Stimulated activated CD8-positive, alpha-beta memory T cell treated with anti-CD3 and anti-CD28 coated beads, Interleukin-12 subunit alpha, Interleukin-12 subunit beta, amount 100 ng/mL, for 1 hour (primary cell): Measurements from ENCODE around the gene RAB24.
"Not testable (repeated sequence)": the region's sequence is repeated elsewhere in the genome, so short reads cannot be mapped to it uniquely, and the experiment has no call there.

Experiments used
- DNase-seq: peaks from one replicate; pipeline ENCODE4 v3.0.0-alpha.2; 2020; ENCODE audit warnings: low read depth

The RAB24 gene

DNA sequence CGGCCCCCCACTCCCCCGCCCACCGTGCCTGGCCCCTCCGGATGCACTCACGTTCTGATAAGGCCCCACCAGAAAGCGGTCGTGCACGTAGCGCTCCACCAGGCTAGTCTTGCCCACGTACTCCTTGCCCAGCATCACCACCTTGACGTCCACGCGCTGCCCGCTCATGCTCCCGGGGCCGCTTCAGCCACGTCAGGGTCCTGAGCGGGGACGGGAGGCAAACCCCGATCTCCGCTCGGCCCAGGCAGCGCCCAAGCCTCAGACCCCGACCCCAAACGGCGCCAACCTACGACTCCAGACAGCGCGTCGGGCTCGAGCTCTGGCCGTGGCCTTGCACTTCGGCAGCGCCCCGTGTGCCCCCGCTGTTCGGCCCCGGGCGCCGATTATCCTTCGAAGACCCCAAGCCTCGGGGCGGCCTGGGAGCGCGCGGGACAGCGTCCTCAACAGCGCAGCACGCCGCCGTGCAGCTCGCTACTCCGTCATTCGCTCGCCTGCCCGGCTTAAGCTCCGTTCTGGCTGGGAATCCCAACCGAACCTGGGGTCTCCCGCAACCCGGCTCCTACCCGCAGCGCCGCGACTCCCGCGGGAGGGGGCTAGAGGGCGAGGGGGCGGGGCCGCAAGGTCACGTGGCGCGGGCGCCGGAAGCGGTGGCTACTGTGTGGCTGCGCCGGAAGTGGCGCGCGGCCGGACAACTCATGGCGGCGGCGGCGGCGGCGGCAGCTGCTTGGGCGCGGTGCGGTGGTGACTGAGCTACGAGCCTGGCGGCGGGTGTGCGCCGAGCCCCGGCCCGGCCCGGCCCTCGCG lies at the start of gene RAB24, which contains the start of gene PRELID1:
RAB24 (minus strand) TSS at position 599 of the 804 bp plus-strand sequence; CDS start at position 168, 431 bp downstream.
PRELID1 (plus strand) TSS at position 679 of the 804 bp plus-strand sequence. CDS start 187 bp downstream, outside the sequence.
- peak; percentile 81 for DNase-seq

DNA sequence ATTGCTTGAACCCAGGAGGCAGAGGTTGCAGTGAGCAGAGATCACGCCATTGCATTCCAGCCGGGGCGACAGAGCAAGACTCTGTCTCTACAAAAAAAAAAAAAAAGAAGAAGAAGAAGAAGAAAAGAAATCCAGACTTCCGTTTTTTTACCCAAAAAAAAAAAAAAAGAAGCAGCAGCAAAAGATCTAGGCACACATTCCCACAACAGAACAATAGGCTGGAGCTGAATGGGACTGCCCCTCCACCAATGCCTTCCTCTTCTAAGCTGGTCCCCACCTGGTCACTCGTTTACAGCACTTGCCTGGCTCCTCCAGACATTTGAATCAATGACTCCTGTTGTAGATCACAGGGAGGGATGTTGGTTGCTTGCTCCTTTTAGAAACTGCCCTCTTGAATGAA lies 49.6 kb upstream of the RAB24 start:
- DNase-seq: no peak

DNA sequence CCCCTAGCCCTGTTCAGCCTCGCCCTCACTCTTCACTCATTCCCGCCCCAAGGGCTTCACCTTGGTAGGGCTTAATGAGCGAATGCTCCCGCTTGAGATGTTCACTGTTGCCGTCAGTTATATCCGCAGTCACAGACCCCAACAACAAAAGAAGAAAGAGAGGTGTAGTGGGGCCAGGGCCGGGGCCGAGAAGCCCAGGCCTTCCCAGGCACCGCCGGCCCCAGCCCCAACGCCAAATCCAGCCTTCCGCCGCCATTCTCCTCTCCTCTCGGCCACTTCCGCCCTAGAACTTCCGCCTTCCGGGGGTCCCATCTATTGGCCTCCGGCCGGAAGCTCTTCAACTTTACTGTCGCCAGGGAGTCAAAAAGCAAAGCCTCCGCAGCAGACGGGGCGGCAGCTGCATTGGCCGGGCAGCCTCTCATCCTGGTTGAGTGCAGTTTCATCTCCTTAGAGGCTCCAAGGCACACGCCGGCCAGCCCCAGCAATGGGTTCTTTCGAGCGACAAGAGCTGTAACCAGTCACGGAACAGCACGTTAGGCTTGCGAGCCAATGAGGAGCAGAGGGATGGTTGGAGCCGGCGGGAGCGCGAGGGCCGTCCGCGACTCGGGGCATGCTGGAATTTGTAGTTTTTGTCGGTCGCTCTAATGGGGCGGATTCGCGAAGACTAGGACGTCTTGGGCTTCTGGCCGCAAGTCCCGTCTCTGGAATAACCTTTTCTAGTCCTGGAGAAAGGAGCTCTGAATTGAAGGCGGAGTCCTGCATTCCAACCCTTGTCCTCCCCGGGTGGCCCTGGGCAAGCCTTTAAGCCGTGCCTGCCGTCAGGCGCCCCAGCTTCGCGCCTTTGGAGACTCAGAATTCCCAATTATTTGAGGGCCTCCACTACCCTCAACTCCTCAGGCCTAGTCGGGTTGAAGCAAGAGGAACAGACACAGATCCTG lies 48.1 kb upstream of the RAB24 start, which contains the start of gene LMAN2:
LMAN2 (minus strand) TSS at position 277 of the 938 bp plus-strand sequence; CDS start at position 256, 21 bp downstream.
- peak; percentile 82 for DNase-seq

DNA sequence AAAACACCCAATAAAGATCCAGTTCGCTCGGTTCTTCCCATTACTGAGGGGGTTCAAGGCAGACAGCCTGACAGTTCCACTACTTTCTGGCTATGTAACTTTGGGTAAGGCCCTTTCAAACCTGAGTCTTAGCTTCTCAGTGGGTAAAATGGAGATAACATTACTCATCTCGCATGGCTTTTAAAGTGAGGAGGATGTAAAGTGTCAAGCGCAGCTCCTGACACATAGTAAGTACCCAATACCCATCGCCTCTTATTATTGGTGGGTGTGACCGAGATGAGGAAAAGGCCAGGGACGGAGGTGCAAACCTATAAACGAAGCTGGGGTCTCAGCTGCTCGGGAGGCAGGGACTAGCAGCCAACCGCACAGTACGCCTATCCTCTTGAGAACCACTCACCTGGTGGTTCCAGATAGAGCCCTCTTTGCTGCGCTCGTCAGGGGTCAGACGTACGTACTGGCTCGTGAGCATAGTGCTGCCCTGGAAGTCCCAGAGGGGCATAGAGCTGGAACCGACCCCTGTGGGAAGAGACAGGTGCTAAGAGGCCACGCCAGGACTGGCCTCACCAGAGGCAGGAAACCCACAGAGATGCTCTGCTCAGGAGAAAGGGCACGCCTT lies 47.4 kb upstream of the RAB24 start:
- no peak for DNase-seq

DNA sequence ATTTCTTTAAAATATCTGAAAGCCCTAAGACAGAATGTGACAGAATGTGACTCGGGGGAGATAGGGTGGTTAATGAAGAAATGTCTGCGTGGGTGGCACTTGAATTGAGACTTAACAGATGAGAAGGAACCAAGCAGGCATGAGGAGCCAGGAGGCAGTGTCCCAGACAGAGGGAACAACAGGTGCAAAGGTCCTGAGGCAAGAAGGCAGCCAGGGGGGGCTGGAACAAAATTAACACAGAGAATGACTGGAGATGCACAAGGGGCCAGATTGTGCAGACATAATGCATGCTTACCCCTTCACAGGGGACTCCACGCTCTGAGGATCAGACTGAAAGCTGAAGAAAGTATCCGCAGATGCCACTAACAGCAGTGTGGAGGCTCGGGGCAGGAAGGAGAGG lies 46.2 kb upstream of the RAB24 start:
- DNase-seq: no peak

DNA sequence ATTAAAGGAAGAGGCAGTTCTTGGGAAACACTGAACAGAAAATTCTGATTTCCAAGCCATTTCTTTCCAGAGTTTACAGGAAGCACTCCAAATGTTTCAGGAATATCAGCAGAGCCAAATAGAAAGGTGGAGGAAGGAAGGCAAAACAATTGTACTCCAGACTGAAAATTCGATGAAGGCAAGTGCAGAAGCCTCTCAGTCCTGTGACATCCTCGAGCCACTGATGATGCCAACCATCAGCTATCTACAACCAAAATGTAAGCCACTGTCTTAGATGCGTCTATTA lies 45.8 kb upstream of the RAB24 start:
- DNase-seq: no peak

DNA sequence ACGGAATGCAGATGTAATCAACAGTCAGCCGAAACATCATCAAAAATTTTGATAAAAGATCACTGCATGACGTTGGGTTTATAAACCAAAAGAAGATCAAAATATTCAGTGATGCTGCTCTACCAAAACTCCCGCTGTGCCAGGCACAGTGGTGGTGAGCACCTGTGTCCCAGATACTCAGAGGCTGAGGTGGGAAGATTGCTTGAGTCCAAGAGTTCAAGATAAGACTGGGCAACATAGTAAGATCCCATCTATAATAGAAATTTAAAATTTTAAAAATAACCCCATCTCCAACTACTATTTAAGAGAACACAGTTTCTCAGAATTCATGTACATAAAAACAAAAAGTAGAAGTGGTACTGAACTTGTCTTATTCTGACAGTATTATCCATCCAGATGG lies 44.2 kb upstream of the RAB24 start:
- DNase-seq: no peak

DNA sequence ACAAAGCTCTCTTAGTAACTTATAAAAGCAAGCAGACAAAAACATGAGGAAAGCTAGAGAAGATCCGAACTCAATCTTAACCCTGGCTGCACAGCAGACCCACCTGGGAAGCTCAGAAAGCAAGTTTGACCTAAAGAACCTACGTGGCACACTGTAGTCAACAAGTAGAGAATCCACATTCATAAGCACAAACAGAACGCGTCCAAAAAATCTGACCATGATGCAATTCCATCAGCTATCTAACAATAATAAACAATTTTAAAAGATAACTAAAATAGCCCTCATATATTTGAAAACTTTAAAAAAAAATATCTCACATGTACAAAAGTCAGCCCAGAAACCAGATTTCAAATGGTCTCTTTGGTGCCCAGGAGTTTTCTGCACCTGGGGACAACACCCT lies 43.3 kb upstream of the RAB24 start:
- DNase-seq: no peak

DNA sequence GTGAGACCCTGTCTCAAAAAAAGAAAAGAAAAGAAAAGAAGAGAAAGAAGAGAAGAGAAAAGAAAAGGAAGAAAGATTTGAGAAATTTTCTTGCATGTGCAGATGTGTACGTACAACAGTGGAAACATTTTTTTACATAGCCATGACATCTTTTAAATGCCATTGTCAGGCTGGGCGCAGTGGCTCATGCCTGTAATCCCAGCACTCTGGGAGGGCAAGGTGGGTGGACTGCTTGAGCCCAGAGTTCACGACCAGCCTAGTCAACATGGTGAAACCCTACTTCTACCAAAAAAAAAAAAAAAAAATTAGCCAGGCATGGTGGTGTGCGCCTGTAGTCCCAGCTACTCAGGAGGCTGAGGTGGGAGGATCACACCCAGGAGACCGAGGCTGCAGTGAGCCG lies 41.4 kb upstream of the RAB24 start:
- DNase-seq: no peak

DNA sequence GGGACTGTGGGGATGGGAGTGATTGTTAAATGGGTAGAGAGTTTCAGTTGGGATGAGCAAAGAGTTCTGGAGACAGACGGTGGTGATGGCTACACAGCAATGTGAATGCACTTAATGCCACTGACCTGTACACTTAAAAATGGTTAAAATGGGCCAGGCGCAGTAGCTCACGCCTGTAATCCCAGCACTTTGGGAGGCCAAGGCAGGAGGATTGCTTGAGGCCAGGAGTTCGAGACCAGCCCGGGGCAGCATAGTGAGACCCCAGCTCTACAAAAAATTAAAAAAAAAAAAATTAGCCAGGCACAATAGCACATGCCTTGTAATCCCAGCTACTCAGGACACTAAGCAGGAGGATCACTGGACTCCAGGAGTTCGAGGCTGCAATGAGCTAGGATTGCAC lies 40.3 kb upstream of the RAB24 start:
- no peak for DNase-seq

DNA sequence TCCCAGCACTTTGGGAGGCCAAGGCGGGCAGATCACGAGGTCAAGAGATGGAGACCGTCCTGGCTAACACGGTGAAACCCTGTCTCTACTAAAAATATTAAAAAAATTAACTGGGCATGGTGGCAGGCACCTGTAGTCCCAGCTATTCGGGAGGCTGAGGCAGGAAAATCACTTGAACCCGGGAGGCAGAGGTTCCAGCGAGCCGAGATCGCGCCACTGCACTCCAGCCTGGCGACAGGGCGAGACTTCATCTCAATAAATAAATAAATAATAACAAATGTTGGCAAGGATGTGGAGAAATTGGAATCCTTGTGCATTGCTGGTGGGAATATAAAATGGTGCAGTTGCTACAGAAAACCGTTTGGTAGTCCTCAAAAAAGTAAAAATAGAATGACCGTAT lies 39.5 kb upstream of the RAB24 start:
- not testable (repeated sequence) for DNase-seq

DNA sequence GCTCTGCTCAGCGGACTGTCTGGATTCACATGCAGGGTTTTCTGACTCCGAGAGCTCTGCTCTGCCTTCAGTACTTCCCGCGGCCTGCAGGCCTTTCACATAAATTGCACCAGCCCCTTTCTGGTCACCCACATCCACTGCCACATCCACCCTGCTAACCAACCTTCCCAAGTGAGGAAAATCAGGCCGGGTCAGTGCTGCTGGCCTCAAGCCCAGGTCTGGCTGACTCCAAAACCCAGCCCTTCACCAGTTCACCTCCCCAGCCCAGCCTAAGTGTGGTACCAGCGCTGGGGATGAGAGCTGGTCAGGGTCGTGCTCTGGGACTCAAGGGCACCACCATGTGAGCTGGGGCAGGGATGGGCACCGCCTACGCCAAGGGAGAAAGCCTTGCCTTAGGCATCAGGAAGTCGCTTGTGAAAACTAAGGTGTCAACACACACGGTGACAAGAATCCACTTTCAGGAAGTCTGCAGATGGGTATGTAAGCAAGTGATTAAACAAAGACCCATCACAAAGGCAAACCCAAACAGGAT lies 35.7 kb upstream of the RAB24 start:
- no peak for DNase-seq

DNA sequence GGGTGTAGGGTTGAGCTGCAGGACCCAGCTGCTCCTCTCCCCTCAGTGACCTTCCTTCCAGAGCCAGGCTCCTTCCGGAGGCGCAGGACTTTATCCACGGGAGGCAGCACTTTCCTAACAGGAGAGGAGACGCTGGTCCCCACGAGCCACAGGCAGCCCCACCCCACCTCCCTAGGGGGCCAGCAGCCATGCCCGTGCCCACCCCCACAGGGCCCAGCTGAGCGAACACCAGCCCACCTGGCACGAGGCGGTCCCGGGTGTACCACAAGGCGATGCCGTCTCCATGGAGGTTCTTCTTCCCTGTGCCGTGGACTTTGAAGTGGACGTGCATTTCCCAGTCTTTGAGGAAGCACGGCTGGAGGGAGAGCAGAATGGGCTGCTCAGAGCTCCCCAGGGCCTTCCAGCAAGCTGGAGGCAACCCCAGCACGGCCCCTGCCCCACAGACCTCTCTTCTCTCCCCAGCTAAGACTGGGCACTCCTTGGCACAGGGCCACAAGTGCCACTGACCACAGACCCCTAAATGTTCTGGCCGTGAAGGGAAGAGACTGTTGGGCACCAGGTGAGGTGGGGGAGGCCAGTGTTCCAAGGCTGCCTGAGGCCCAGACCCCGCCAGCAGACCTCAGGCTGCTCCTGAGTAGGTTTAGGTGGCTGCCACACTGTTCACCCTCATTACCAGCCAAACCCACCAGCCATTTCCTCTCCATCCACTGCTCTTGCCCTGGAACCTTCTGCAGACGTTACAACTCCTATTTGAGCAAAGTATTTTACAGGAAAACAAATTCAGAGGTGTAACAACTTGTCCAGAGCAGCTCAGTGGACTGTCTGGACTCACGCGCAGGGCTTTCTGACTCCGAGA lies 35.0 kb upstream of the RAB24 start:
- no peak for DNase-seq

DNA sequence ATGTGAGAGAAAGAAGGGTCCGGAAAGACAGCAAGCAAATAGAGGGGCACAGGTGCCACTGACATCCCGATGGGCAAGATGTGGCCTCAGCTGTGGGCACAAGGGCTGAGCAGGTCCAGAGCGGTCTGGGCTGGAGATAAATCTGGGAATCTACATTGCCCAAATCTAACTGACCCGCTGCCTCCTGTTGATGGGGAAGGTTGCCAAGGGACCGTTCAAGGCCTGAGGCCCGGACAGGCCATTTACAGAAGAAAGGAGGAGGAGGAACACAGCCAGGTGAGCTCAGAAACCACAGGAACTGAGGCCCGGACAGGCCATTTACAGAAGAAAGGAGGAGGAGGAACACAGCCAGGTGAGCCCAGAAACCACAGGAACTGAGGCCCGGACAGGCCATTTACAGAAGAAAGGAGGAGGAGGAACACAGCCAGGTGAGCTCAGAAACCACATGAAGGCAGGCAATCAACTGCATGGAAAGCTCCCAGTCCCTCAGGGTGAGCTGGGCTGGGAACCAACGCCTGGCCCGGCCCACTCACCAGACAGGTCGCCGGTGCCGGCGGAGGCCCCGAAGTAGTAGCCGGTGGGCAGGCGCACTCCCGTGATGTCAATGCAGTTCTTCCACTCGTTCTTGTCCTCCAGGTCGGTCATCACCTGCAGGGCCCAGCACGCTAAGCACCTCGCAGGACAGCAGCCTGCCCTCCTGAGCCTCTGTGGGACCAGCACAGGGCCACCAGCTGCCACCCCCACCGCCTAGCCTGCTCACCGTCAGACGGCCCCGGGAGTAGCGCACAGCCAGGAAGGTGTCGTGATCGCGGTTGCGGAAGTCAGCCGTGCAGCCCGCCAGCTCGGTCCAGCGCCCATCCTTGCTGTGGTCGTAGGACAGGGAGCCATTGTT lies 33.3 kb upstream of the RAB24 start:
- no peak for DNase-seq

DNA sequence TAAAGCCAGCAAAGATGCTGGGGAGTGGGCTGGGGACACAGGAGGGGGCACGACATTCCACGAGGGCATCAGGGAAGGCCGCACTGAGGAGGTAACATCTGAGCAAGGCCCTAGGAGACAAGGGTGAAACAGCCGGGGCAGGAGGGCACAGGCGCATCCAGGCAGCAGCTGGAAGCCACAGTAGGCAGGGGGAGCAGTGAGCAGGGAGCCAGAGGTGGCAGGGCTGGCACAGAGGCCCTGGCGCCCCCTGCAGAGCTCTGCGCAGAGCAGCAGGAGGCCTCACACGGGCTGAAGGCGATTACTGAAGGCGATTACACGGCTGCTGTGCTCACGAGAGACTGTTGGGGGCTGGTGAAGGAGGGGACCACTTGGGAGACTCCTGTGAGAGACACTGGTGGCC lies 32.6 kb upstream of the RAB24 start:
- no peak for DNase-seq

DNA sequence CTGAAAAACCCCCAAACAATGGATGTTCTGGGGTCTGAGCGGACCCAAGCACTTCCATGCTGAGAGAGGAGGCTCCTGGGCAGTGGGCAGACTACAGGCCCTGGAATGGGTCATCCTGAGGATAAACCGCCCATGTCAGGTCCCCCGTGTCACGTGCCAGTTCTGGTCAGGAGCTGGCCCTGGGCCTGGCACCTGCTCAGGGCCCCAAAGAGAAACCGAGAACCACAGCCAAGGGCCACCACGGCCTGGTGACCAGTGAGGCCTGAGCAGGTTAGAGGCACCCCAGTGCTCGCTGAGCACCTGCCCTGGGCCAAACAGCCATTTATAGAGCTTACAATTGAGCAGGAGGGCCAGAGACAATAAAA lies 32.2 kb upstream of the RAB24 start:
- DNase-seq: no peak

DNA sequence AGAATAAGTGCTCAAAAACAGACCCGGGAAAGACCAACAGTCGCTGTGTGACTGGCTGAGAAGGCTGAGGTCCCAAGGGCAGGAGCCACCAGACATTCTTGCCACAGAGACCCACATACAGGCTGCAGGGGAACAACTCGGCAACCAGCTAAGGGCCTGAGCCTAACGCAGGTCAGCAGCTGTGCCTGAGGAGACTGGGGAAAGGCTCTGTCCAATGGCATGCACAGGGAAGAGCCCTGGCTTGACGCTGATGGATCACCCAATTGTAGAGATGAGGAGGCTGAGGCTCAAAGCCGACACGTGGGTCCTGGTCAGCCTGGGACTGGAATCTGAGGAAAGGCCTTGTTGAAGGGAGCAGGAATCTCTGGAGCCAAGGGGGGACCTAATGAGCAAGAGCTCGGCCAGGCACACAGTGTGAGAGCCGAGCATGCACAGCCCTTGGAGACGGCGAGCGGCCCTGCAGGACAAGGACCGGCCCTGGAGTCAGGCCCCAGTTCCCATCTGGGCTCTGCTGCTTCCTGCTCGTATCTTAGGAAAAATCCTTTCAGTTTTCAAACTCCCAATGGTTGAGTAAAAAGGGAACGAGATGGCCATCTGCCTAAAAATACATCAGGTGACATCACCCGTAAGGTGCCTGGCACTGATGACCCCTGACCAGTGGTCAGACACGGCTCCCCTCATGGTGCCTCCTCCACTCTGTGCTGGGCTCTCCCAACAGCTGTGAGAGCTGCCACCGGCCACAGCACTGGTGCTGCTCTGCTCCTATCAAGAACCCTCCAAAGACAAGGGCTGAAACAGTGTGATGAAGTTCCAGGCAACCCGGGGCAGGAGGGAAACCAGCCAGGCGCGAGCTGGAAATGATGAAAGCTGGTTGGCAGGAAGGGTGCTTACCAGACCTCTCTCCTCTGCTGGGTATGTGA lies 31.5 kb upstream of the RAB24 start:
- no peak for DNase-seq

DNA sequence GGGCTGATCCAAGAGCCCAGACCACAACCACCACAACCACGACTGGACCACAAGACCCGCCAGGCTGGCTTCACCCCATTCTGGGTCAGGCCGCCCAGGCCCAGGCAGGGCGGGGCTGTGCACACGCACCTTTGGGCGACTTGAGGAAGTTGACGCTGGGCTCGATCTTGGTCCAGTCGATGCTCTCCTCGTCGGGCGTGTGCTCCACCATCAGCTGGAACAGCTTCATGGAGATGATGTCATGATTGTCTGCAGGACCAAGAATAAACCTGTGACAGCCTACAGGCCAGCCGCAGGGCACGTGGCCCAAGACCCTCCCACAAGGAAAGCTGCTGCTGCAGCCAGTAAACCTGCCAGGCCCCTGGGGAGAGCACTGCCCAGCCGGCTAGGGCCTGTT lies 30.6 kb upstream of the RAB24 start:
- no peak for DNase-seq

DNA sequence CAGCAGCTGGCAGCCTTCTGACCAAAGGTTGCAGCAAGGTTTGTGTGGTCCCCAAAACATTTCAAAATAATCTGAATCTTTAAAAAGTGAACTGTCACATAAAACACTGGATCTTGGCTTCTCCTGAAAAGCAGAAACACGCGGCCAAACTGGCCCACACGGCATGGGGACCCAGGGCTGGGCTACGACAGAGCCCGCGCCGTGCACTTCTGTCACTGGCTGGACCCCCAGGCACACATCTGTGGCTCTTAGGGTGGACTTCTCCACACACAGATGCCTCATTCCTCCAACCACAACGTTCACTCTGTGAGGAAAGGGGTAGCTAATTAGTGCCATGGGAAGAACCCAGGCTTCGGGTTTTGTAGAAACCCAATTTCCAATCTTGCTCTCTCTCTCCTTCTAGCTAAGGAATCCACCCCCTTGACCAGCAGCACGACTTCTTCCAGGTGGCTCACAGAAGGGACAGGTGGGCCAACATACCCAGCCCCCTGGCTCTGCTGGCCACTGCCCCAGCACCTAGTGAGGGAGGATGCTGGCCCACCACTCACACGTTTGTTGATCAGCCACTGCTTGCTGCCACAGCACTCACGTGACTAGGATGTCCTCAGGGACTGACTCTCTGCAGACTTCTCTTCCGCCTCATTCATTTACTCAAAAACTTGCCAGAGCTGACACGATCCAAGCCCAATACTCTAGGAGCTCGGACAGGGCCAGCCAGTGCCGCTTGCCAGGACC lies 30.1 kb upstream of the RAB24 start:
- DNase-seq: no peak
